DND-41 (cell line): Measurements from ENCODE around the gene MRM2.

Experiments
- CTCF ChIP-seq: IDR thresholded peaks from 2 replicates; pipeline ENCODE4 v1.5.1; 2012; ENCODE audit warnings: borderline replicate concordance, low read length, moderate library complexity, mild to moderate bottlenecking; ENCODE audit not compliant: poor library complexity, severe bottlenecking; ENCODE audit errors: extremely low read depth
- EZH2 ChIP-seq: IDR thresholded peaks from 3 replicates; pipeline ENCODE4 v1.6.1; 2012; ENCODE audit warnings: borderline replicate concordance, low read depth, mild to moderate bottlenecking, moderate library complexity, low read length, inconsistent platforms; ENCODE audit not compliant: severe bottlenecking

DNA sequence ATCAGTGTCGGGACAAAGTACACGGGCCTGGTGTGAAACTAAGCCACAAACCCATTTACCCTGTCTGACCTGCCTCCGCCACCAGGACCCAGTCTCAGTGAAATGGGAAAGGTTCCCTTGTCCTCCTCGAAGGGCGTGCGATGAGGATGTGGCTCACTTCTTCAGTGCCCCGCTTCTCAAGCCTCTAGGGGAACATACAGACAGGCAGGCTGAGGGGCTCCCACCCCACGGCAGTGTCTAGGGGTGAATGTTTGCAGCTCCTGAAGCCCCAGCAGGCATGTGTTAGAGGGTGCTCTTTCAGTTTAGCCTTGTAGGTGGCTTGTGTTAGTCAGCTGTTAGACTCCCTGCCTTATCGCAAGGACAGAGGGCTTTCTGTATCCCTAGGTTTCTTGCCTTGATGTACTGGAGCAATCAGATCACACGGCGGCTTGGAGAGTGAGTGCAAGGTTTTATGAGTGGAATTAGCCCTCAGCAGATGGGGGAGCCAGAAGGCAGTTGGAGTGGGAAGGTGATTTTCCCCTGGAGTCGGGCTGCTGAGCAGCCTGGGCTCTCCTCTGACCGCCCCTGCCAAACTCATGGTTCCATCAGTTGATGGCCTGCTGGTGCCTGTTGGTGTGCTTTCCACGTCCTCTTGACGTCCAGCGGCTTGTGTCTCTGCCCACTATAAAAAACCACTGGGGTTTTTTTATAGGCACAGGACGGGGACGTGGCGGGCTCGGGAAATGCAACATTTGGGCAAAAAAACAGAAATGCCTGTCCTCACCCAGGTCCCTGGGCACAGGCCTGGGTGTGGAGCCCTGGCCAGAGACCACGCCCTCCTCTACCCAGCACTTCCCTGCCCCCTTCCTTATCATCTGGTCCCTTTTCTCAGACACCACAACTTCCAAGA is 780 bp upstream of the MRM2 start:
- TF ChIP-seq EZH2 (no peak), CTCF (no peak)
